ENCODE data around the gene CAPN10.

GRCh38 chr2:240577281-240578109 lies 9.0 kb upstream of the CAPN10 start:
- TF ChIP-seq CTCF (IDR thresholded peaks at IDR 0.05; ENCODE audit: insufficient read depth, low read length, poor library complexity, severe bottlenecking) (no peak), EZH2phosphoT487 (conservative IDR thresholded peaks at IDR 0.05; ENCODE audit: low read length) (no peak)

Measured in SU-DHL-6 (cell line).